Epithelial cell of esophagus (primary cell): ENCODE measurements around the gene FMR1NB.

Experiments used
- DNase-seq: peaks from one replicate; pipeline ENCODE4 v3.0.0; 2010; ENCODE audit warnings: low read depth
- H3K4me3 ChIP-seq: 2 replicates; pipeline ENCODE4 v1.5.1; 2011; ENCODE audit warnings: mild to moderate bottlenecking, low read length, control low read depth
- CTCF ChIP-seq: IDR thresholded peaks from 2 replicates; pipeline ENCODE4 v1.5.1; 2011; ENCODE audit warnings: low read depth, mild to moderate bottlenecking, low read length, control low read depth, inconsistent platforms; ENCODE audit not compliant: insufficient read depth; ENCODE audit errors: missing control alignments

Gene FMR1NB

GRCh38 chrX:147981038-147981752 is at the start of gene FMR1NB:
FMR1NB (plus strand) TSS chrX:147981337; CDS start chrX:147981403, 66 bp downstream.
- TF ChIP-seq CTCF = no peak
- DNase-seq = no peak
- H3K4me3 ChIP-seq = no peak within 1 kb of the TSS

GRCh38 chrX:147933815-147934214 is 47.3 kb upstream of the FMR1NB start:
- no peak for TF ChIP-seq CTCF
- H3K4me3 ChIP-seq = no peak overlapping the region
- no peak for DNase-seq

GRCh38 chrX:147935156-147935758 is 45.9 kb upstream of the FMR1NB start:
- H3K4me3 ChIP-seq = no peak overlapping the region
- no peak for DNase-seq
- TF ChIP-seq CTCF = no peak

GRCh38 chrX:147945286-147945685 is 35.9 kb upstream of the FMR1NB start:
- no peak for TF ChIP-seq CTCF
- DNase-seq = no peak
- no peak overlapping the region for H3K4me3 ChIP-seq

GRCh38 chrX:147948531-147948930 is 32.6 kb upstream of the FMR1NB start:
- DNase-seq = no peak
- TF ChIP-seq CTCF = no peak
- H3K4me3 ChIP-seq = no peak overlapping the region

GRCh38 chrX:147950352-147950751 is 30.8 kb upstream of the FMR1NB start:
- H3K4me3 ChIP-seq = no peak overlapping the region
- DNase-seq = no peak
- no peak for TF ChIP-seq CTCF

- DNase-seq = no peak
- no peak overlapping the region for H3K4me3 ChIP-seq
Observed at GRCh38 chrX:147953976-147954375, 27.2 kb upstream of the FMR1NB start.

More at GRCh38 chrX:147953976-147954375, 27.2 kb upstream of the FMR1NB start:
- TF ChIP-seq CTCF = no peak
